ENCODE results near the gene PCBP3.

The PCBP3 gene

GRCh38 chr21:45910548-45911221 lies 267.2 kb downstream of the PCBP3 start:
- no peak for DNase-seq (ENCODE audit: low read depth)

- DNase-seq (ENCODE audit: low read depth) = no peak
Observed at GRCh38 chr21:45911806-45912325, 268.3 kb downstream of the PCBP3 start.

GRCh38 chr21:45912611-45913417 lies 269.3 kb downstream of the PCBP3 start:
- DNase-seq (ENCODE audit: low read depth) = peak; percentile 11

GRCh38 chr21:45913418-45913765 lies 269.9 kb downstream of the PCBP3 start:
- no peak for DNase-seq (ENCODE audit: low read depth)

GRCh38 chr21:45913886-45914285 lies 270.4 kb downstream of the PCBP3 start:
- no peak for DNase-seq (ENCODE audit: low read depth)

GRCh38 chr21:45914321-45914845 lies 270.9 kb downstream of the PCBP3 start:
- no peak for DNase-seq (ENCODE audit: low read depth)

GRCh38 chr21:45916011-45916840 lies 272.7 kb downstream of the PCBP3 start:
- no peak for DNase-seq (ENCODE audit: low read depth)

GRCh38 chr21:45917241-45917640 lies 273.7 kb downstream of the PCBP3 start:
- no peak for DNase-seq (ENCODE audit: low read depth)

- no peak for DNase-seq (ENCODE audit: low read depth)
Observed at GRCh38 chr21:45918011-45918410, 274.5 kb downstream of the PCBP3 start.

- no peak for DNase-seq (ENCODE audit: low read depth)
Observed at GRCh38 chr21:45918835-45919447, 275.4 kb downstream of the PCBP3 start.

GRCh38 chr21:45919593-45919992 lies 276.1 kb downstream of the PCBP3 start:
- DNase-seq (ENCODE audit: low read depth) = no peak

GRCh38 chr21:45920824-45921600 lies 277.5 kb downstream of the PCBP3 start:
- DNase-seq (ENCODE audit: low read depth) = no peak

GRCh38 chr21:45921917-45922316 lies 278.4 kb downstream of the PCBP3 start:
- DNase-seq (ENCODE audit: low read depth) = no peak

GRCh38 chr21:45922648-45923047 lies 279.1 kb downstream of the PCBP3 start:
- no peak for DNase-seq (ENCODE audit: low read depth)

GRCh38 chr21:45923146-45923545 lies 279.6 kb downstream of the PCBP3 start:
- DNase-seq (ENCODE audit: low read depth) = peak; percentile 57

GRCh38 chr21:45926281-45926680 lies 282.8 kb downstream of the PCBP3 start:
- DNase-seq (ENCODE audit: low read depth) = peak; percentile 9

GRCh38 chr21:45927032-45927431 lies 283.5 kb downstream of the PCBP3 start:
- DNase-seq (ENCODE audit: low read depth) = no peak

GRCh38 chr21:45927851-45928850 lies 284.6 kb downstream of the PCBP3 start:
- no peak for DNase-seq (ENCODE audit: low read depth)

GRCh38 chr21:45929449-45929848 lies 285.9 kb downstream of the PCBP3 start:
- no peak for DNase-seq (ENCODE audit: low read depth)
